ENCODE data around the gene GNAS.

GNAS gene

GRCh38 chr20:58880994-58881752, 28.7 kb downstream of the GNAS start:
- no peak for DNase-seq (ENCODE audit: low read depth in 2 of 2)

GRCh38 chr20:58882704-58883089, 30.2 kb downstream of the GNAS start:
- no peak for DNase-seq (ENCODE audit: low read depth in 2 of 2)

DNA sequence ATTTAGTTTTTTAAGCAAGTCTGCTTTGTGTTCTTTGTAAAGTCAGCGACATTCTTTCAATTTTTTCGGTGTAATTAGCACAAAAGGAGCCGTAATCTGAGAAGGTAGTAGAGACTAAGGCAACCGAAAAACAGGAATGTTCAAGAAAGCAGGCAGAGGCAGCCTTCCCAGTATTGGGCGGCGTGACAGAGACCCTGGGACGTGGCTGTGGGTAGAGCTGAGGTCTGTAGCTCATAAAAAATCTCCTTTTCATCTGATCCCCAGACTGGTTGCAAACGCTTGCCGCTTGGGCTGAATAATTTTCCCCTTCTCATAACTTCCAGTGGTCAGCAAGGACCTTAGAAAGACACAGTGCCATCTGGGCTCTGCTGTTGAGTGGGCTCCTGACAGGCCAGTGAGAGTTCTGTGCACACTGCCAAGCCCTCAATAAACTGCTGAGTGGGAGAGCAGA, 30.8 kb downstream of the GNAS start:
- DNase-seq (ENCODE audit: low read depth in 2 of 2), result no peak

DNA sequence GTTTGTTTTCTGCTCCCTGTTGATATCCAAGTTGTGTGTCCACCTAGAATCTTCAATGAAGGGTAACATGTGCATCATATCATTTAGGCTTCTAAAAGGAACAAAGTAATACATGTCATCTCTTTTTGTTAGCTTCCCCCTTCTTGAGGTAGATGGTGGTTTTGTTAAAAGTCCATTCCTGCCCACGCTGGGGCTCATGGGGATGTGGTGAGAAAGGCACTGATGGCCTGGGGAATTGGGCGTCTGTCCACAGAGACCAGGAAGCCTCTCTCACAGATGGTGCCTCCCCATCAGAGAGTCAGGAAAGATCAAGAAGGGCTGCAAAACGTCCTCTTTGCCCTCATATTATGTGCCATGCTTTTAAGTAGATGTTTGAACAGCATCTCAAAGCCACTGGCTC, 32.5 kb downstream of the GNAS start:
- no peak for DNase-seq (ENCODE audit: low read depth in 2 of 2)

GRCh38 chr20:58886546-58886945, 34.0 kb downstream of the GNAS start:
- no peak for DNase-seq (ENCODE audit: low read depth in 2 of 2)

DNA sequence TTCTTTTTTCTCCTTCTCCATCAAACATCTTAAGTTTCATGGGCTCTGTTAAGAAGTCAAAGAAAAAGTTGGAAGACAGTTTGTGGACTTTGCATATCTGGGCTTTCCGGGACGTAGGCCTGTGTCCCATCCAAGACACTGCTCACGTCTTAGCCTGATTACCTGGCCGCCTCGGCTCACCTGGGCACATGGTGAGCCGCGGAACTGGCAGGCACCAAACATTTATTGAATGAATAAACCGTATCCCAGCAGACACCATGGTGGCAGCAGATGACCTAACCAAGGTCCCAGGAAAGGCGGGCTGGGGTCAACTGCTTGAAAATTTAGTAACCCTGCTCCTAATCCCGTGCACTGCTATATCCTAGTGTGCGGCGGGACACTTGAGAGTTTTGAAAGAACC, 35.6 kb downstream of the GNAS start:
- no peak for DNase-seq (ENCODE audit: low read depth in 2 of 2)

GRCh38 chr20:58888521-58889333, 36.2 kb downstream of the GNAS start:
- DNase-seq (ENCODE audit: low read depth in 2 of 2), result peak; percentile 68 to 69

- DNase-seq (ENCODE audit: low read depth in 2 of 2), result no peak
These were observed 36.8 kb downstream of the GNAS start for GRCh38 chr20:58889334-58889760.

DNA sequence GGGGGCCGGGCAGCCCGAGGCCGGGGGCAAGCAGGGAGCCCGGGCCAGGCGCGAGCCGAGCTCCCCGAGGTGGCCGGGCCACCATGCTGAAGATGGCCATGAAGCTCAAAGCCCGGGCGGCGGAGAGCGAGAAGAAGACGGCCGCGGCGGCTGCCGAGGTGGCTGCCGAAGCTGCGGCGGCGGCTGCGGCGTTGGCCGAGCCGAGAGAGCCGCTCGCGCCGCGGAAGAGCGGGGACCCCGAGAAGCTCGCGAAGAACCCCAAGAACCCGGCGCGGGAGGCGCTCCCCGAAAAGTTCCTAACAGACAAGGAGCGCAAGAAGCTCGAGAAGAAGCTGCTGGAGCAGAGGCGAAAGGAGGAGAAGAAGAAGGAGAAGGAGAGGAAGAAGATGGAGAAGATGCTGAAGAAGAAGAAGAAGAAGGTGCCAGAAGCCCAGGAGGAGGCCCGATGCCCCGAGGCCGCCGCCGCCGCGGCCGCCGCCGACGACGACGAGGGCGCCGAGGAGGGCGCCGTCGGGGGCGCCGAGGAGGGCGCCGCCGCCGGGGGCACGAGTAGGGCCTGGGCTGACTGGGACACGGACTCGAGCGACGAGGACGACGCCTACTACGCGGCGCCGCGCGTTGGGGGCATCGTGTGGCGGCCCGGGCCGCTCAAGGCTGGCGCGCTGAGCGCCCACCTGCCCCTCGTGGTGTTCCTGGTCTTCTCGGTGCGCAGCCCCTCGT, 37.4 kb downstream of the GNAS start:
- DNase-seq (ENCODE audit: low read depth in 2 of 2), result no peak

- peak; percentile 67 for DNase-seq (ENCODE audit: low read depth in 2 of 2)
These were observed 38.1 kb downstream of the GNAS start for GRCh38 chr20:58890518-58891085.

GRCh38 chr20:58891086-58891717, 38.7 kb downstream of the GNAS start:
- peak; percentile 56 to 69 for DNase-seq (ENCODE audit: low read depth in 2 of 2)

DNA sequence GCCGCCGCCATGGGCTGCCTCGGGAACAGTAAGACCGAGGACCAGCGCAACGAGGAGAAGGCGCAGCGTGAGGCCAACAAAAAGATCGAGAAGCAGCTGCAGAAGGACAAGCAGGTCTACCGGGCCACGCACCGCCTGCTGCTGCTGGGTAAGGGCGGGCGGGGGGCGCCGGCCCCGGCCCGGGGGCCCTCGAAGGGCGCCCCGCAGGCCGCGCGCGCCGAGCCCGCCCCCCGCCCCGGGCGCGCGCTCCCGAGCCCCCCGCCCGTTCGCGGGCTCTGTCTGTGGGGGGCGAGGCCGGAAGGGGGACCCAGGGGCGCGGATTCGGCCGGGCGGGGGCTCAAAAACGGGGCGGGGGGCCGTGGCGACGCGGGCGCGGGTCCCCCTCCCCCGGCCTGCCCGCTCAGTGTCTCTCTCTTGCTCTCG, 39.2 kb downstream of the GNAS start:
- DNase-seq (ENCODE audit: low read depth in 2 of 2), result no peak

GRCh38 chr20:58892141-58892931, 39.8 kb downstream of the GNAS start:
- DNase-seq (ENCODE audit: low read depth in 2 of 2), result peak; percentile 38 to 62

- DNase-seq (ENCODE audit: low read depth in 2 of 2), result no peak
These were observed 40.4 kb downstream of the GNAS start for GRCh38 chr20:58892932-58893224.

DNA sequence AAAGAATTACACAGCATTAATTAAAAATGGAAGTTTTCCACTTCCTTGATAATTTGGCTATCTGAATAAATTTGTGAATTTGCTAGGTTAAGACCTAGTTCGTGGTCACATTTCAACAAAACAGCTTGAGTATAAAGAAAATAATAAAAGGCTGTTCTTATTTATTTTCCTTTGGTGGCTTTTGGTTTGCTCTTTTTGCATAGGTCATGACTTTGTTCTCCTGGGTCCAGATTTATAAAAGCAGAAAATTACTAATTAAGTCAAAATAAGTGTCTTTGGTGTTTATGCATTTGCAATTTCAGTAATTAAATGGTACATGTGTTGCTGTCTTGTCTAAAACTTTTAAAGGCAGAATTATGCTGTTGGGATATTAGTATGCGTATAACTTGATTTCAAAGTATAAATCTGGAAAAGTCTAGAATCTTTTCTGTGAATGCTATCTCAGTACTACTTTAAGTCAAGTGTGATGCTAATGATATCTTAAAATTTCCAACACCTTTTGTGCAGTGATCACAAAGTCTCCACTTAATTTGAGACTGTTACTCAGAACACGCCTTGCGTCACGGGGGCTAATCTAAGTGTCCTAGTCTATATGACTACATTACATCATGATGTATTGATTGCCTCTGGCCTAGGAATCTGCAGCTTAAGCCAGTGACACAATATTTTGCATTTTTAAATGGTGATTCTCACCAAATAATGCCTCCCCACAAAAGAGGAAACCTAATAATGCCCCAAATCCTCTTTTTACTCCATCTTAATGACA, 41.0 kb downstream of the GNAS start:
- DNase-seq (ENCODE audit: low read depth in 2 of 2), result no peak

DNA sequence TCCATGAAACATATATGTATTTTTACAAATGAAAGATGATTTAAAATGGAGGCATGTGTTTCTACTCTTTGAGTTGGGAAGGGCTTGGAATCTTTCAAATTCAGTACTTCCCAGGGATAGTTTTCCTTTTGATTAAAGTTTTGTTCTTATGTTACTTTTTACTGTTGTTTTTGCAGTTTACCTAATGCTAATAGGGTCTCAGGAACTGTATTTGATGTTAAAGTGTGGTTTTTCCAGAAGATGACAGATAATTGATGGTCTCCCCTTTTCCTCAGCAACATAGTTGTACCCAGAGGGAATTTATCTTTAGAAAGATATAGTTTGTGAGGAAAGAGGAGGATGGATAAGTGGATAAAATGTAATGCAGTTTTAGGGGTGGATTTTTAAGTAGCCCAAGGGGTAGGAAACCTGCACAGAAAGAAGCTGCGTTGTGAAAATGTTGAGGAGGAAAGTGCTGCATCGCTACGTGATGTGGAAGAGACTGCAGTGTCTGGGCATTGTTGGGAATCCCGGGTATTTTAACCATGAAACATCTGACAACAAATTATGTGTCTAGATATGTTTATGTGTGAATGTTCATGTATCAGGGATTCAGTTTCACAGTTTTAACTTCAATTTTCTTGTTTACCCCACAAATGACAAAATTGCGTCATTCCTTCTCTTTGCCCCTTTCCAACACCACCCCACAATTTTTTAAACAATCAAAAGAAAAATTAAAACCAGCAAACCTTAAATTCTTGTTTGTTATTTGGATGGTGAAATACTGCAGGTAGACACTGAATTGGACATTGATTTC, 42.3 kb downstream of the GNAS start:
- no peak for DNase-seq (ENCODE audit: low read depth in 2 of 2)

- no peak for DNase-seq (ENCODE audit: low read depth in 2 of 2)
These were observed 43.1 kb downstream of the GNAS start for GRCh38 chr20:58895448-58896180.

DNA sequence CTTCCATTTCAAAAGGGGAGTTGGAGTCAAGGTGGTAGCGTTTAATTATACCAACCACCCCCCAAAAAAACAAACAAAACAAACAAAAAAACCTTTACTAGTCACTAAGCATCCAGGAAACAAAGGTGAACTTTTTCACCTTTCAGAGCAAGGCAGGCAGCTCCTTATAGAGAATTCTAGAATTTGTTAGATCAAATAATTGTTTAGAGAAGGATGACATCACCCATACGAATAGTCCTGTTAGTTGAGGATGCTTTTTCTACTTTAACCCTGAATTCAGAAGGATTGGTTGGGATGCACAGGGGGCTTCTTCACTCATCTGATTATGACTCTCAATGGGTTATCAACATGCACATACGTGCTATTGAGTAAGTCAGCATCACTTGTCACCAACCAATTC, 44.3 kb downstream of the GNAS start:
- DNase-seq (ENCODE audit: low read depth in 2 of 2), result no peak

GRCh38 chr20:58897488-58897887, 45.0 kb downstream of the GNAS start:
- no peak for DNase-seq (ENCODE audit: low read depth in 2 of 2)
